Cerebellar cortex (tissue), 1 donor: ENCODE results near the gene ADSL.
A peak's percentile ranks its signal among the peaks of the same experiment; 100 is the strongest.
"Not testable (repeated sequence)": the region's sequence is repeated elsewhere in the genome, so short reads cannot be mapped to it uniquely, and the experiment has no call there.

Experiments used
- DNase-seq: peaks from one replicate; pipeline ENCODE4 v3.0.0-alpha.2; 2015; ENCODE audit warnings: low spot score

Gene ADSL

DNA sequence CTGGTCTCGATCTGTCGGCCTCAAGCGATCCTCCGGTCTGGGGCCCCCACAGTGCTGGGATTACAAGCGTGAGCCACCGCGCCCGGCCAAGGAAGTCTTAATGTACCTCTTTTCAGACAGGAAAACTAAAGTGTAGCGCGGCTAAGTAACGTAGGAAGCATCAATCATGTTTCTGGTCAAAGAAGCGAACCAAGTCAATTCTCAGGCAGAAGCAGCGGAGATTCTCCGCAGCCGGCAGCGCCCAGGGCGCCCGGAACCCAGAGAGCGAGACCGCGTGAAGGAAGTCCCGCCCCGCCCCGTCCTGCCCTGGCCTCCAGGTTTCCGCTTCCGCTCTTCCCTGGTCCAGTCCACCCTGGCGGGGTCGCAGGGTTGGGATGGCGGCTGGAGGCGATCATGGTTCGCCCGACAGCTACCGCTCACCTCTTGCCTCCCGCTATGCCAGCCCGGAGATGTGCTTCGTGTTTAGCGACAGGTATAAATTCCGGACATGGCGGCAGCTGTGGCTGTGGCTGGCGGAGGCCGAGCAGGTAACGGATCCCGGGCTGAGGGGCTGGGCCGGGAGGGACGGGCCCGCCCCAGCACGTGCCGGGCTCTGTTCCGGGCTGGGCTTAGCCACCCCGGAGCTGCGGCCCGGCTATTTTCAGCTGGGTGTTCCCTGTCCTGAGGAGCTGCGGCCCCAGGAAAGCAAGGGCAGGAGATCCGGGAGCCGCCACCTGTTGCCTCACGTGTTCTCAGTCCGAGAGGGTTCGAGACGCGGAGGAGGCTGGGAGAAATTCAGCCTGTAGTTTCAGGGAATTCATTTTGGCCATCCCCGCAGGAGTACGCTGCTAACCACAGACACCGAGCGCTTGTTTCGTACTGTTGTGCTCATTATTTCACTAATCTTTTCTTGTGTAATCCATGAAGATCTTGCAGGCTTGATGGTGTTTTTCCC lies at the start of gene ADSL:
TSS of gene ADSL (plus strand) at position 316 of the 934 bp plus-strand sequence. CDS start at position 375, 59 bp downstream.
- peak; percentile 90 for DNase-seq

DNA sequence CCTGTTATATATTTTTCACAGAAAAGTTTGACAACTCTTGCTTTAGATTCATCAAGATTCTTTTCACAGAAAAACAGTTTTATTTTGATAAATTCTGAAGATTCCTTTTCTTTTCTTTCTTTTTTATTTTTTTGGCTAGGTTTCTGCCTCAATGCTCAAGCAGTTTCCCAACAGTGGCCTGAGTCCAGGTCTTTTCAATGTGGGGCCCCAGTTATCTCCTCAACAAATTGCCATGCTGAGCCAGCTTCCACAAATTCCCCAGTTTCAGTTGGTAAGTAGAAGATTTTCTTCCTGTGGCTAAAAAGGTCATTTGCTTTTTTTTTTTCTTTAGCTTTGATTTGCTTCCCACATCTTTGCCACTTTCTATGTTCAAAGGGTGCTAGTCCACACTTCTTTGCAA lies 46.0 kb upstream of the ADSL start:
- no peak for DNase-seq

DNA sequence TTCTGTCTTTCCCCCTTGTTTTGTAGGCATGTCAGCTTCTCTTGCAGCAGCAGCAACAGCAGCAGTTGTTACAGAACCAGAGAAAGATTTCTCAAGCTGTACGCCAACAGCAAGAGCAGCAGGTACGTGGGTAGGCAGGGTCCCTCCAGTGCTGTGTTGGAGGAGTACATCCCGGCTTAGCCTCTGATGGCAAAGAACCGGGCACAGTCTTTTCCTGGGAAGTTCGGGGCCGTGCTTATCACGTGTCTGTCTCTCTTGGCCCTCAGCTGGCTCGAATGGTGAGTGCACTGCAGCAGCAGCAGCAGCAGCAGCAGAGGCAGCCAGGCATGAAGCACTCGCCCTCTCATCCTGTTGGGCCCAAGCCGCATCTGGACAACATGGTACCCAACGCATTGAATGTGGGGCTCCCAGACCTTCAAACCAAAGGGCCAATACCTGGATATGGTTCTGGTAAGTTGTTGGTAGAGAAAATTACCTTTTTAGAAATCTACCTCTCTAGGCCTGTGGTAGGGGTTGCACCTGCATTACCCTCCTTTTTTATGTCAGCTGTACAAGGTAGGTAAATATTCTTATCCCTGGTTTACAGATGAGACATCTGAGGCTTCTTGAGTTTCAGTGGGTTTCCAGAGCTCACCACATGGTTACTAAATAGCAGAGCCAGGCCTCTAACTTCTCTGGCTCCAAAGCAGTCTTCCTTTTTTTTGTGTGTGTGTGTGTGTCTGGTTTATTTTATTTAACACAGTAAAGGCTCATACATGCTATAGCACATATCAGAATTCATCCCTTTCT lies 45.2 kb upstream of the ADSL start:
- no peak for DNase-seq

DNA sequence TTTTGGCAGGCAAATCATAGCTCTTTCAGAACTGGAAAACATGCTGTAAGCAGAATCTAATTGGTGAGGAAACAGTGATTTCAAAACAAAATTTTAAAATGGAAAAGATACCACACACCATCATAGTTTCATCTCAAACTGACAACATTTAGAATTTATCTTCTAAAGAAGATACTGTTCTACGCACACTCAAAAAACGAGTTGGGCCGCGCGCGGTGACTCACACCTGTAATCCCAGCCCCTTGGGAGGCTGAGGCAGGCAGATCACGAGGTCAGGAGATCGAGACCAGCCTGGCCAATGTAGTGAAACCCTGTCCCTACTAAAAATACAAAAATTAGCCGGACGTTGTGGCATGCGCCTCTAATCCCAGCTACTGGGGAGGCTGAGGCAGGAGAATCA lies 44.2 kb upstream of the ADSL start:
- DNase-seq: no peak

DNA sequence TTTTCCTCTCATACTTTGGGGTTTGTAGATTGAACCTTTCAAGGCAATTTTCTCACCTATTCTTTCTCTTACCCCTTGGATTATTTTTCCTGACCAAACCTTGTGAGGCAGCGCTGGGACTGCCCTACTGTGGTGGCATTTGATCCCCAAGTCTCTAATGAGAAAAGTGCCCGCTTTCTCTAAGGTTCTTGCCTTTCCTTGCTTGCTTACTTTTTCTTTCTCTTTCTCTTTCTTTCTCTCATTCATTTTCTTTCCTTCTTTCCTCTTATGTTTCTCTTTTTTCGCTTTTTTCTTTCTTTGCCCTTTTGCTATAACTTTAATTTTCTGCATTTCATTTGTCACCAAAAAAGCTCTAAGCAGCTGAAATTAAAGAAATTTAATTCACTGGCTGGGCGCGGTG lies 40.7 kb upstream of the ADSL start:
- DNase-seq: no peak

DNA sequence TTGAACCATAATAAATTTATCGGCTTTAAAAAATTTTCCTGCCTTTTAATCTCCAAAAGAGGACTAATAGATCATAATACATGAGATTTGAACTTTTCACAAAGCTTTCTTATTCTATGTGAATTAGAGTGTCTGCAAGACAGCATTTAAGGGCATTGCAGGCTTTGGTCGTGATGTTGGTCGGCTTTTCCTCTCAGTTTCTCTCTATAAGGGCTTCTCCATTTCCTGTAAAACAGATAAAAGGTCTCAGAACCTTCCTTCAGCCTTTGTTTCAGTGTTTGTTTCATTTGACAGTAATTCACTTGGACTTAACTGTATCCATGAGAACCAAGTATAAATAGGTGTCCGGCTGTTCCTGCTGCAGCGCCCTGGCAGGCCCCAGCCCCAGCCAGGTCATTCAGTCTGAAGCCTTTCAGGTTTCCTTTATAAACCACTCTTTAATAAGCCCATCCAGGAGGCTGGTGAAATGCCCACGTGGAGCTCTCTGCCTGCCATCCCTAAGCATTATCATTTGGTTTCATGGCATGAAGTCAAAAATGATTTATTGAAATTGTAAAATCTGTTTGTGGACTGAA lies 37.2 kb upstream of the ADSL start:
- DNase-seq: no peak

DNA sequence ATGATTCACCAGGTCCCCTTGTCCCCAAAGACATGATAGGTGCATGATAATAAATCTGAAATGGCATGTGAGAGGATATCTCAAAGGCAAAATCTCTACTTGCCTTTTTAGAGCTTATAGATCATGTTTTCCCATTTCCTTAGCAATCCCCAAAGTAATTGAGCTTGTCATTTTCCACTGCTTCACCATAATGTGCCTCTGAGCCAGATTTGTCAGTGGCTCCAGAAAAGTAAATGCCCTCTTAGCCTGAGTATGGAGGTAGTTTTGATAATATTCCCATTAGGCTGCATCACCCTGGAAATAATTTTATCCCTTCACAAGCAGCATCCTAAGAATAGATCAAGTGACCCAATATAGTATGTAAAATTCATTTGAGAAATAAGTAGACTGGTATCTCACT lies 36.7 kb upstream of the ADSL start:
- no peak for DNase-seq

DNA sequence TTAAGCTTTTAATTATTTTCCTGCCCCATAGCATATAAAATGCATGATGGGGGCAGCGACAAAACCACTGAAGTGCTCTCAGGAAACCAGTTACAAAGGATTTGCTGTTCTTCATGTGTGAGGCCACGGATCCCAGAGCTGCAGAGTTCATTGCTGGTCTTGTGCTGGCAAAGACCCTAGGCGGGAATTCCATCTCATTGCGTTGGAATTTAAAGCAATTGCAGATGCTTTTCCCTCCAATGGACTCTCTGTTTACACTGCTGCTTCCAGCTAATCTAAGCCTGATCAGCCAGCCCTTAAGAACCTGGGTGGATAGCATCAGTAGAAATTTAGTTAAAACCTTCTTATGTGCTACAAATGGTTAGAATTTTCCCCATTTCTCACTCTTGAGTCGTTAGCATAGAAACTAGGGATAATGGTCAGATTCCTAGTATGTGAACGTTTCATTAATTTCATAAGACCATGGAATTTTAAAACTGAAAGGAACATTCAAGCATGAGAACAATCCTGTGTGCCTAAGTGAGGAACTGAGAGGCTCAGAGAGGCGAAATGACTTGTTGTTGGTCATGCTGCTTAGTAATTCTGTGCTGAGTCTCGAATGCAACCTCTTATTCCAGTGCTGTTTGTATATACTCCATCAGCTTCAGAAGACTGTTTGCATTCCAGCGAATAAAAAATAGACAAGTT lies 36.1 kb upstream of the ADSL start:
- no peak for DNase-seq

DNA sequence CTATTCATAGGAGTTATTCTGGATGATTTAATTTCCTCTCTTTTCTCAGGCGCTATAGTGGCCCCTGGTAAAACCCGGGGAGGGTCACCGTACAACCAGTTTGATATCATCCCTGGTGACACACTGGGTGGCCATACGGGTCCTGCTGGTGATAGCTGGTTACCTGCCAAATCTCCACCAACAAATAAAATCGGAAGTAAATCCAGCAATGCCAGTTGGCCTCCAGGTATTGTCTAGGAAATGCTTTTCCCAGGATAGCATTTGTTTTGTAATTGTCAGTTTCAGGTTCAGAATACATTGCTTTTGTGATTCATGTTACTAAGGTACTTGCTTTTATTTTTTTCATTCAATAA lies 35.6 kb upstream of the ADSL start:
- DNase-seq: peak; percentile 70

DNA sequence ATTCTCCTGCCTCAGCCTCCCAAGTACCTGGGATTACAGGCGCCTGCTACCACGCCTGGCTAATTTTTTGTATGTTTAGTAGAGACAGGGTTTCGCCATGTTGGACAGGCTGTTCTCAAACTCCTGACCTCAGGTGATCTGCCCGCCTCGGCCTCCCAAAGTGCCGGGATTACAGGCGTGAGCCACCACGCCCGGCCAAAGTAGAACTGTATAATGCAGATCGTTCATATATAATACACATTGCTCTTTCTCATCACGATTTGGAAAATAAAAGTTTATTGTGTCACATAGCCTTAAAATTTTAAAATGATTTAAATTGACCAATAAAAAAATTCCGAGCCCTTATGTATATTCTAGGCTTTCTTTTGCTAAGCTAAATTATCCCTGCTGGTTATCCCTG lies 34.7 kb upstream of the ADSL start:
- DNase-seq: not testable (repeated sequence)

DNA sequence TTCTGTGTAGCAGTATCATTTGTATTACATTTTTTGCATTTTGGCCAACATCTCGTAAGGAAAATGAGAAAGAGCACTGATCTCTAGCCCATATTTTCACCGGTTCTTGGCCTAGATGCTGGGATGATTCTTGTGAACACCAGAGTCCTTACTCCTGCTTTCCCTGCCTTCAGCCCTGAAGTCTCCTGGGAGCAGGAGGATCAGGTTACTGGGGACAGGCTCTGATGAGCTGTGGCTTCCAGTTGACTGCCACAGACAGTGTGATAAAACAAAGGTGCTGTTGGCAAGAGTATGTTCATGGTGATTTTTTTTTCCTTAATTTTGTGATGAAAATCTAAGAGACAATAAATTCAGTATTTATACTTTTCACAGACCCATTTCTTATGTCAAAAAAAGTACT lies 34.2 kb upstream of the ADSL start:
- DNase-seq: no peak

DNA sequence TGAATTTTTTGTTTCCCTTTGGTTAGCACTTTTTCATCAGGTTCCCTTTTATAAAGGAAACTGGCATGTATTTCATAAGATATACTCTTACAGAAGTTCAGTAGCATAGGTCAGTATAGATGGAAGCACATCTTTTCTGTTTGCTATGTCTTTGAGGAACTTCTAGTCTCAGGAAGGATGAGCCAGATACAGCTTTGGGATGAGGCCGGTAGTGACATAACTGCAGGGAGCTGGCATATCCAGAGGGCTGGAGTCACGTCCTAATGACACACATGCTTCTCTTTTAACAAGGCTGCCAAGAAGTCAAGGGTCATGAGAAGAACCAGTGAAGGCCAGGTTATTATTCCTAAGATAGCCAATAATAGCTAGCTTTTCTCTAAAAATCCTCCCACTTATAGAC lies 33.3 kb upstream of the ADSL start:
- no peak for DNase-seq

DNA sequence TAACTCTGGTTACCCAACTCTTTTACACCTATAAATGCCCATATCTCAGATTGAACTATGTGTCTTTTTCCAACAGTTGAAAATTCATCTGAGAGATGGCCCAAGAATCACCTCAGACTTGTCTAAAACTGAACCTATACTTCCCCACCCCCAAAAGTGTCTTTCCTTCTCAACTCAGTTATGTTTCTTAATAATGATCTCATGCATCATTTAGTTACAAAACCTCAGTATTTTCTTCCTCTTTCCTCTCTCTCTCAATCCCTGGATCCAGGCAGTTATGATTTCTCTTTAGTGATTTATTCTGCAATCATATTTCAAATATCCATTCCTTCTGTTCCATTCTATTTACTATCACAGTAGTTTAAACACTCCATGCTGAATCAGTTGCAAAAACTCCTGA lies 32.3 kb upstream of the ADSL start:
- DNase-seq: no peak

DNA sequence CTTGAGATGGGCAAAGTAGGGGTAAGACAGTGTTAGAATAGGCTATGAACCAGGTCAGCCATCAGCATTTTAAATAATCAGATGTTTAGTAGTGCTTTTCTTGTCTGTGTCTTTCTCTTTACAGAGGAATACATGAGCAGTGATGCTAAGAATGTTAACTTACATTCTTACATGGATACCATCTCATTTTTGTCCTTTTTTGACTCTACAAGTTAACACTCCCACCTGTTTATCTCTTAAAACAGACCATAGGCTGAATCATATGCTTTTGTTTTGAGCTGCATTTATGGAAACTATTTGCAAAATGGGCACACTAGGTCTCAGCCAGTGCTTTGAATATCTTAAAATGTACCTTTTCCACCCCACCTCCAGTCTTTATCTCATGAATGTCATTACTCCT lies 25.6 kb upstream of the ADSL start:
- no peak for DNase-seq

DNA sequence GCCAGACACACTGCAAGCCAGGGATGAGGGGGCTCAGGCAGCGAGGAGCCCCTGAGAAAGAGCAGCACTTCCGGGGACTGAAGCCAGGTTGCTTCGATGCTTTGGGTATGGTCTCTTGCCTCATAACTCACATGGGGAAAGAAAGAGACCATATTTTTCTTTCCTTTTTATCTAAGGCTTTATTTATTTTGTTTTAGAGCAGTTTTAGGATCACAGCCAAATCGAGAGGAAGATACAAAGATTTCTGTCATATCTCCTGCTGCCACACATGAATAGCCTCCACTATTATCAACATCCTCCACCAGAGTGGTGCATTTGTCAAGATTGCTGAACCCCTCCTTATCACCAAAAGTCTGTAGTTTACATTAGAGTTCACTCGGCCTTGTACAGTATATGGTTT lies 24.3 kb upstream of the ADSL start:
- DNase-seq: no peak

DNA sequence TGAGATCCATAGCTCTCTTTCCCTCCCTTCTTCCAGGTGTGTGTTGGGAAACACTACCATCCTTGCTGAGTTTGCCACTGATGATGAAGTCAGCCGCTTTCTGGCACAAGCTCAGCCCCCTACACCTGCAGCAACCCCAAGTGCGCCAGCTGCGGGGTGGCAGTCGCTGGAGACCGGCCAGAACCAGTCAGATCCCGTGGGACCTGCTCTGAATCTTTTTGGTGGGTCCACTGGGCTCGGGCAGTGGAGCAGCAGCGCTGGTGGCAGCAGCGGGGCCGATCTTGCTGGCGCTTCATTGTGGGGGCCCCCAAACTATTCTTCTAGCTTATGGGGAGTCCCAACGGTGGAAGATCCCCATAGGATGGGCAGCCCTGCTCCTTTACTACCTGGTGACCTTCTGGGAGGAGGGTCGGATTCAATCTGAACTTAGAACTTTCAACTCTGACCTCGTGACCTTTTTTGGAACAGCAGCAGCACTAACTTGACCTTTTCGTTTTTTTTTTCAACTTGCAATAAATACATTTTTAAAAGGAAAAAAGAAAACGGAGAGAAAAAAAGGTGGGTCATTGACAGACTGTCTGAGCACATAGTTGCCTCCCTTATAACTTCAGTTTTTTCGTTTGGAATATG lies 23.4 kb upstream of the ADSL start:
- DNase-seq: no peak

DNA sequence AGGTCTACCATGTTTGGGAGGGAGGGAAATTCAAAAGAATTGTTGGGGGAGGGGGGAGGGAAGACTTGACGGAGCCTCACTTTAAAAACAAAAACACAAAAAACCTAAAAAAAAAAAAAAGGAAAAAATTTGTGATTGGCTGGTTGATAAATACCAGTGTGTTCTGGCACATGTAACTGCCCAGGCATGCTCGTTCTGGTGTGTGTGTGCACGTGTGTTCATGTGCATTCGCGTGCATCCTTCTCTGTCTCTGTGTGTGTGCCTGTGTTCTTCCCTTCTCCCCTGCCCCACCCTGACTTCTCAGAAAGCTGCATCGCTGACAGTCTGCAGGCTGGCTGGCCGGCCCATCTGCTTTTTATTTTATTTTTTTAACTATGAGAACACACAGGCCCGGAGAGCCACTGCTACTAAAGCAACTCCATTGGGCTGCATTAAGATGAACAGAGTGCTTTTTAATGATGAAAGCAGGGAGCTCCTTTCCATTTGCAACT lies 22.6 kb upstream of the ADSL start:
- no peak for DNase-seq

DNA sequence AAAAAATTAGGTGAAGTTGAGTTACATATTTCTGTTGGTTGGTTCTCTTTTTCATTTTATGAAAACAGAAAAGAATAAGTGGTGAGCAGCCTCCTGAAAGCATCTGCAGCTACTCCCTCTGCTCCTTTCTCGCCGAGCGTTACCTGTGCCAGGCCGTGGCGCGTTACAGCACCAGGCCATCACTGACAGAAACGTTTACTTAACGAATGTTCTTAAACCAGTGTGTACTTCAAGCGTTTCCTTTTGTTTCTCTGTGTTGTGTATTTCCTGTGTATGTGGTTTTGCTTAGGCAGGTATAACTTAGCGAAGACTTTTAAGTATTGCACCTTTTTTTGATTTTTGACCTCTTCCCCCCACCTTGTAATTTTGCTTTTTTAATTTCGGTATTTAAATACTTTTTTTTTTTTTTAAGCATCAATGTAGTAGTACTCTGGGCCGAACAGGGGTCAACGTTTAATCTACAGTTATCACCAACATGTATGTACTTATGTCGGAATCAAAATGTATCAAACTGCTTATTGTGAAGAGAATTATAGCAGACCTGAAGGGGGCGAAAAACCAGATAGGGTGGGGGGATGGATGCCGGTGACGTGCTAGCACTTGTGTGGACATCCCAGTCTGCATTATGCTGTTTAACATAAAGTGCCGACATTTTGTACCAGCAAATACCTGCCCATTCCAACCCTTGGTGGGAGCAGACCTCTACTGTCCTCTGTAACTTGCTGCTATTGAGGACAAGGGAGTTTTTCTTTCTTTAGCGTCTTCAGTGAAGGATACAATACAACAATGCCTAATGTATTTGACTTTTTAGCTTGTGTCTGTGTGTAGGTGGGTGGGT lies 21.6 kb upstream of the ADSL start:
- DNase-seq: no peak

DNA sequence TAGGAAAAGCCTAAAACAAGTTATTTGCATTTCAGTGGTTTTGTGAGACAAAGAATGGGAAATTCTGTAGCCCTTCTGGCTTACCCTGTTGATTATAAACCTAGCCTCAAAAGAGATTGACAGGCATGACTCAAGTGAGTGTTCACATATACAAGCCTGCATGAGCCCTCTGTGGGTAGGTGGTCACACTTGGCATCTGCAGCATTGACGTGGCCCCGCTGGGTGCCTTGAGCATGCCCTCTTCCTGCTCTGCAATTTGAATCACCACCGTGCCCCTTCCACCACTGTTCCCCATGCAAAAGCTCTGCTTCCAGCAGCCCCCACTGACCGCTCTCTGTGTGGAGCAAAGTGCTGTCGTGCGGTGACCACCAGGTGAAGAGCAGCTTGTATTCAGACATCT lies 21.0 kb upstream of the ADSL start:
- no peak for DNase-seq

DNA sequence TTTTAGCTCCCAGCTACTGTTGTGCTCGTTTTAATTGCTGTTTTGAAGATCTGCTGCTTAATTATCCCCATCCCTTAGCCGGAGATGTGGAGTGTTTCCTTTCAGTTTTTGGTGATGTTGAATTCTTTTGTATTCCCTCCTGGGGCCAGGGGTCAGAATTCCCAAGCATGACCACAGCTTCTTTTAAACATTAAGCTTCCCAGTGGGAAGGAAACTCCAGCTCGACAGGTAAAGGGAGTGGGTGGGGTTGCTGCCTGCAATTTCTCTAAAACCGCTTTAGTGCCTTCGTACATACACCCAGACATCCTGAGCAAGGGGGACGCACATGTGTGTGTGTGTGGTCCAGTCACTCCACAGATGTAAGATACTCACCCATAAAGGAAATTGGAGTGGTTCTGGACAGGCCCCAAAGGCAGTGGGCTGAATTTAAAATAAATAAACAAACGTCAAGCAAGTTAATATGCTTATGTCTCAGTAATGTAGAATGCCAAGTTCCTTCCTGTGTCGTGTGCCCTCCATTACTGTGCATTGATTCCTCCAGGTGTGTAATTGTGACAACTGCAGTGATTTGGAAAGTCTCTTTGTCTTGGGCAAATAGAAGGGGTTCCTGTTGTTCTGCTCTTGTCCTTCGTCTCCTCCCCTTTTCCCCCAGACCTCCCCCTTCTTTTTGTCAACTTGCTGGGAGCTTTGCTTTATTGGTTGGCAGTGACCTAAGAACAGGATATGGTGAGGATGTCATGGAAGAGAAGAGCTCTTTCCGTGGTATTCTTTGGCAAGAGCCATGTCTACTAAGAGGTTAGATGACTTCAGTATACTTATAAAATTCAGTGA lies 19.2 kb upstream of the ADSL start:
- DNase-seq: no peak
